ENCODE data around the gene SHCBP1L. TPM values are rescaled to one million over a fixed set of nuclear protein-coding genes. Genes with fewer than 3 reads are reported as not detected.

The SHCBP1L gene
- total and polyA plus RNA-seq, 9 of the 15 experiments (the other 6 are each of a cell fraction or from before 2014, with no cell fraction given): not detected

- no peak for FAIRE-seq
- POLR2A ChIA-PET: no interaction called here
- WGBS (ENCODE audit: insufficient coverage, low coverage, missing lambda C conversion rate): 9% methylated on average over 2 of the region's 2 CpGs
These were observed 55.3 kb downstream of the SHCBP1L start for GRCh38 chr1:182897696-182898095.

GRCh38 chr1:182890927-182891610 is 61.9 kb downstream of the SHCBP1L start:
- no peak for TF ChIP-seq TGIF2 (CRISPR knock-in tag; IDR thresholded peaks at IDR 0.05)
- TF ChIP-seq TFAP4 (CRISPR knock-in tag; IDR thresholded peaks at IDR 0.05; ENCODE audit: borderline replicate concordance): 0 out of 2 replicates have a peak, but pooled peaks have one; percentile 26
- no peak for TF ChIP-seq NCOA1 (IDR thresholded peaks at IDR 0.05; ENCODE audit: low read depth)
- TF ChIP-seq PBX2 (CRISPR knock-in tag; IDR thresholded peaks at IDR 0.05; ENCODE audit: low read depth): no peak
- 0 out of 2 replicates have a peak, but pooled peaks have one; percentile 22 for TF ChIP-seq PBX2 (tag; conservative IDR thresholded peaks at IDR 0.05; ENCODE audit: low read depth)
- TF ChIP-seq MEIS2 (IDR thresholded peaks at IDR 0.05; ENCODE audit: partially characterized antibody): peak; percentile 14
- FAIRE-seq (no peak), DNase-seq (ENCODE audit: extremely low read depth in 1 of 4, low spot score in 3 of 4) (no peak), ATAC-seq (no peak)
- peaks cover 8% of the 10 kb centered on the region; the same call in 1 of the 2 replicates for H4K20me1 ChIP-seq (replicated peaks; ENCODE audit: control insufficient read depth, insufficient read depth, low read length)
- WGBS (ENCODE audit: insufficient coverage, low coverage, missing lambda C conversion rate): 58% methylated on average over 9 of the region's 9 CpGs
- in situ Hi-C loops (cut with MboI) (no loop called here), intact Hi-C loops (cut with micrococcal nuclease) (no loop called here)
- H3K79me2 ChIP-seq (ENCODE audit: control insufficient read depth, insufficient read depth, low read length): no peaks in the 10 kb centered on the region
- ChIA-PET CTCF (ENCODE audit: low intra/inter-chr PET ratio) (no interaction called here), POLR2A (interaction anchor here (0.7 to 3.6 kb wide), 3 partner anchors 8 to 89 kb away, joined by 3 to 19 read pairs (median 3); no protein-coding TSS in a partner anchor)
- H3K4me3 ChIP-seq: no peak overlapping the region
- H3K36me3 ChIP-seq (ENCODE audit: control insufficient read depth, insufficient read depth, low read length): peaks cover 32% of the 10 kb centered on the region
- BruUV-seq (replicated peaks): no TSS peak
- H3K27me3 ChIP-seq (ENCODE audit: control insufficient read depth in 2 of 2, insufficient read depth in 2 of 2, low read length in 2 of 2): no peaks in the 10 kb centered on the region
- H3K4me1 ChIP-seq (replicated peaks in 1 of 2; ENCODE audit: control insufficient read depth in 2 of 2, insufficient read depth in 2 of 2, low read length in 2 of 2): no peaks in the 10 kb centered on the region
- no peak overlapping the region for H3K27ac ChIP-seq (ENCODE audit: extremely low read depth, low read depth, low read length)
- H3K4me2 ChIP-seq (ENCODE audit: insufficient read depth, low read length): no peak overlapping the region
- H3K9me3 ChIP-seq (replicated peaks; ENCODE audit: control insufficient read depth, insufficient read depth, low read depth, low read length): no peaks in the 10 kb centered on the region
- H3K9me1 ChIP-seq (ENCODE audit: control insufficient read depth, insufficient read depth, low read length): no peaks in the 10 kb centered on the region
- H2AFZ ChIP-seq (ENCODE audit: low read depth, low read length): no peak overlapping the region
- H3K9ac ChIP-seq (ENCODE audit: insufficient read depth in 1 of 2, low read depth in 2 of 2, low read length in 2 of 2): no peak overlapping the region

More at GRCh38 chr1:182897696-182898095, 55.3 kb downstream of the SHCBP1L start:
- no peaks in the 10 kb centered on the region for H3K9me1 ChIP-seq (ENCODE audit: control insufficient read depth, insufficient read depth, low read length)
- H3K79me2 ChIP-seq (ENCODE audit: control insufficient read depth, insufficient read depth, low read length): no peaks in the 10 kb centered on the region
- H2AFZ ChIP-seq (ENCODE audit: low read depth, low read length): no peak overlapping the region
- CTCF ChIA-PET (ENCODE audit: low intra/inter-chr PET ratio): no interaction called here
- ATAC-seq (no peak), DNase-seq (ENCODE audit: extremely low read depth in 1 of 4, low spot score in 3 of 4) (no peak)
- no peaks in the 10 kb centered on the region for H3K36me3 ChIP-seq (ENCODE audit: control insufficient read depth, insufficient read depth, low read length)
- no peak overlapping the region for H3K9ac ChIP-seq (ENCODE audit: insufficient read depth in 1 of 2, low read depth in 2 of 2, low read length in 2 of 2)
- H3K4me2 ChIP-seq (ENCODE audit: insufficient read depth, low read length): no peak overlapping the region
- H3K4me3 ChIP-seq: no peak overlapping the region
- in situ Hi-C loops (cut with MboI): no loop called here
- no peaks in the 10 kb centered on the region for H3K27me3 ChIP-seq (ENCODE audit: control insufficient read depth in 2 of 2, insufficient read depth in 2 of 2, low read length in 2 of 2)
- BruUV-seq (replicated peaks): no TSS peak
- H4K20me1 ChIP-seq (replicated peaks; ENCODE audit: control insufficient read depth, insufficient read depth, low read length): no peaks in the 10 kb centered on the region
- TF ChIP-seq CHD4 (IDR thresholded peaks at IDR 0.05; ENCODE audit: insufficient read depth, insufficient replicate concordance, low read depth, low read length, poor library complexity, severe bottlenecking) (no peak), KDM1A (IDR thresholded peaks at IDR 0.05) (peak; percentile 60 to 67)
- intact Hi-C loops (cut with micrococcal nuclease): no loop called here
- H3K4me1 ChIP-seq (replicated peaks in 1 of 2; ENCODE audit: control insufficient read depth in 2 of 2, insufficient read depth in 2 of 2, low read length in 2 of 2): no peaks in the 10 kb centered on the region
- no peak overlapping the region for H3K27ac ChIP-seq (ENCODE audit: extremely low read depth, low read depth, low read length)
- no peaks in the 10 kb centered on the region for H3K9me3 ChIP-seq (replicated peaks; ENCODE audit: control insufficient read depth, insufficient read depth, low read depth, low read length)

All from K562 (cell line).